KG1 (cell line): ENCODE results near the gene MEIS1.

ENCODE experiments used
- DNase-seq: peaks from one replicate; lab custom pipeline; 2025; lab: John Stamatoyannopoulos, UW

MEIS1 gene

DNA sequence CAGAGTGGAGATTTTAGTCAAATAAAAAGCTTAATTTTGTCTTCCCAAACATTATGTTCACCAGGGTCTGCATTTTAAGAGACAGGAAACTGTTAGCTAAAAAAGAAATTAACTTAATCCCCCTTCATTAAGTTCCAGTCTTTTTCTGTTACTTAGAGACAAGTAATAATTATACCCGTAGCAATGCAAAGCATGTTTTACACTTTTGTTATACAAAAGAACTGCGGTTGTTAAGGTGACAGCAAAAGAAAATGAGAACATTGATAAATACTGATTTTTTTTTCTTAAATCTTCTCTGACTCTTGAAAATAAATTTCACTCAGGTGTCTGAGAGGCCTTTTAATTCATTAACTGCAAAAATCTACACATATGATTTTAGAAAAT lies 101.4 kb downstream of the MEIS1 start:
- DNase-seq = no peak

DNA sequence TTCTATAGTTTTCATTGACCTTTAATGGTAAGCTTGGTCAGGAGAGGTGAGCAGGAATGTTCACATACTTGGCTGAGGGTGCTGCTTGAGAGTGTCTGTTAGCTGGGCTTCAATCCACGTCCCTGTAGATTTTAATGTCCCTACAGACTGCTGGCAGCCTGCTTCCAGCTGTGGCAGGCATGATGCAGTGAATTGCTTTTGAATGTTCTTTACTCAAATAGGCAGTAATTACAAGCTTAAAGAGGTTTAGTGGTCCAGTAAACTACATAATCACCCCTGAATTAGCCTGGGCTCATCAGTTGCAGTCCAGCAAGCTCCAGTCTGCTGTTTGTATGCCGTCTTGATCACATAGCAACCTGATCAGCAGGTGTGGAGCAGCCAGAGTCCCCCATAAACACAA lies 102.1 kb downstream of the MEIS1 start:
- DNase-seq = no peak

DNA sequence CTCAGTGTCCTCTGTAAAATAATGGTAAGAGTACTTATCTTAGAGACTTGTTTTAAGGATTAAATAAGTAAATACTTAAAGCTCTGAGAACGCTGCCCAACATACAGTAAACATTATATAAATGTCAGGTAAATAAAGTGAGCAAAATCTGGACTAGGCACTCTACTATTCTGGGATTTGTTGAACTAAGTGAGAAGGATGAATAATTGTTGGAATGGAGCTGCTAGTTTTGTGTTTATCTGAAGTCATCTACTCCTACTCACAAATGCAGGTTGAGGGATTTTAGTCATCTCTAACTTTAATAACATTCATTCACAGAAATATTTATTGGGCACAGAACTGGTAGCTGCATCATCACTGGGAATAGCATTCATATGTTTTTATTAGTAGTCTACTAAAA lies 103.4 kb downstream of the MEIS1 start:
- no peak for DNase-seq

DNA sequence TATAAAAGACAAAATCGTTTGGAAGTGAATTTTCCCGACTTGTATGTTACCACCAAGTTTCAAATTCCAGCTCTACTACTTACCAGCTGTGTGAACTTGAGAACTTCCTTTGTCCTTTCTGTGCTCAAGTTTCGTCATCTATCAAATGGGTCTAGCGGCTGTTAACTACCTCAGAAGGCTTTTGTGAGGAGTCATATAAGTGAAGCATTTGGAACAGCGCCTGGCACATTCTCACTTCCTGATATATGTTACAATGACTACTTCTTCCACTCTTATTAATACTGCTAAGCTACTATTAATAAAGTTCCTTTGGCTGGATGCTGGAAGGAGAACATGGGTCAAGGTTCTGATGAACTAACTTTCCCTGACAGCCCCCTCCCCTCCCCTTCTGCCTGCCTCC lies 104.5 kb downstream of the MEIS1 start:
- DNase-seq = no peak

DNA sequence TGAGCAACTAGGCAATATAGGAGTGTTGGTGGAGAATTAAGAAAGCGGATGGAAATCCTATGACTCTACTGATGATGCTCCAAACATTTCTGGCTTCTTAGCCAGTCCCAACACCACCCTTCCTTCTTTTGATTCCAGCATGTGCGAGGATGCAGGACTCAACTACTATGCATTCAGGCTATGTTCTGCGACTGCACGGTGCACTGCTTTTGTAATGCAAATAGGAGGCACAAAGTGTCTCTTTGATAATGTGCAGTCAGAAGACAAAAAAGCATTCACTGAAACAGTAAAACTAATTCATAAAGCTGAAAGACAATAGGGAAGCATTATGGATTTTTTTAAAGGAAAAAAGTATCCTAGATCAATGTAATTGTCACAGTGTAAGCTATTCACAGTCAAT lies 106.7 kb downstream of the MEIS1 start:
- no peak for DNase-seq

DNA sequence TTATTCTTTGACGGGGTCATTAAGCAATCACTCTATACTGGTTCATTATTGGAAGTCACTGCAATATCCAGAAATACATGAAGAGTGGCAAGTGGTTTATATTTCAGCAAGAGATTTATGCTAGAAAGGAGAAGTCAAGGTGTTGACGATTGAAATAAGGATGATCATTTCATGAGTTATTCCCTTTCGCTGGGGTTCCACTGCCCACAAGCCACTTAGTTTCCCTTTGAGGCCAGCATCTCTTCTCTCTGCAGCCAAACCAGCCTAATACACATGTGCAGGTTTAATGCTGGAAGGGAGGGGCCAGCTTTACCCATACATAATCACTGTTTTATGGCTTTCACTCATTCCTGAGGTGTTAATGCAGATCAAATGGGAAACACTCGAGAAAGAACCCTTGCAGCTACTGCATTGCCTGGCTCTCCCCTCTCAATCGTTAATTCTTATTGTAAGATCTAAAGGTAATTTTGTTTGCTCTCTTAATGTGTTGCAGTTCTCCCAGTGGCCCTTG lies 108.4 kb downstream of the MEIS1 start:
- DNase-seq = no peak

DNA sequence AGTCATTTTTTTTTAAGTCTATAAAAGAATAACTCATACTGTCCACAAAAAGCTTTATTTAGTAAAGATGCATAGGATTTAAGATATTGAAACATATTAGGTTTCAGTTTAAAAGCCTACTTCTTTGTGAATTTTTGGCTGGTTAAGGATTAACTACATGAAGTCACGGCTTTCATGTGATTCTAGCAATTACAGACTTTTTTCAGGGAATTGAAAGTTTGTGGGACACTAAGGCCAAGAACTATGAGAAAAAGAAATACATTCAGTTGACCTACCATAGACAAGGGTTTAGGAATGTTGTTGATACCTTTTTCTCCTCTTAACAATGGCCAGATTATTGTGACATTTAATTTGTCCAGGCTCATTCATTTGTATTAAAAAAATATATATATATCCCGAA lies 109.3 kb downstream of the MEIS1 start:
- DNase-seq = no peak

DNA sequence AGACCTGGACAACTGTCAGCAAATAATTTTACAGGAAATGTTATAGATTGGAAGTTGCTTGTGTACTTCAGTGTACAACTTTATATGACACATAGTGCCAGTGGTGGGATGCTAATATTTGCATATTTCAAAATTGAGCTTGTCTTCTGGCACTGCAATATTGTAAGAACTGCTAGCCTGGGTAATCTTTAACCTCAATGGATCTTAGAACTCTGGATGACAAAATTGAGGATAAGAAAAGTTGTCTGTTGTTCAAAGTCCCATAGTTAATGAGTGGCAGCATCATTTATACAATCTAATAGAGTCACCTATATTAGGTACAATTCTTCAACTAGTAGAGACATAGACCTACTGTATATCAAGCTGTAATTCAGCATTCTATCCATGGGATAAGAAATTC lies 110.3 kb downstream of the MEIS1 start:
- DNase-seq = no peak

DNA sequence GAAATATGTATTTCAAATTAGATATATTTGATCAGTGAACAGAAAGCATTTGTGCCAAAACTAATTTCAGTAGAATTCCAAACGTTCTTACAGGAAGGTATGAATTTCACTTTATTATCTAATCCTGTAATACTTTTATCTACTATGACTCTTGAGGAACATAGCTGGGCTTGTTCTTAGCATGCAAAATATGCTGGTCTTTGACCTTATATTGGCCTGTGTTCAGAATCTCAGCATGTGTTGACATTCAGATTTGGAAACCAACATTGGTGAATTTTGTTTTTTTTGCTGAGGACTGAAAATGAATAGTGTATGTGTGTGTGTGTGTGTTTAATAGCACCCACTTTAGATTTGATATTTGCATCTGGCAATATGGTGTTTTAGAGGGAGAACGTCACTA lies 112.2 kb downstream of the MEIS1 start:
- no peak for DNase-seq

DNA sequence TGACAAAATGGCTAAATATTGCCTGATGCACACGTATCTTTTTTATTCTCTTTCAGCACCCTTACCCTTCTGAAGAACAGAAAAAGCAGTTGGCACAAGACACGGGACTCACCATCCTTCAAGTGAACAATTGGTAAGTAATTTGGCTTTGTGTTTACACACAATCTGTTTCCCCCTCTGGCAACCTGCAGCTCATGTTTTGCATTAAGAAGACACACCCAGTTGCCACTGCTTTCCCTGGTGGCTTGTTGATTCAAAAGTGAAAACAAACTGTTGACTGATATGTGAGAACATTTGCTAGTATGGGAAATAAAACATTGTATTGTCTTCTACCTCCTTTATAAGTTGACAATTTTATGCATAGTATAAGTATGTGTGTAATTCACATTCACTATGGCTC lies 113.0 kb downstream of the MEIS1 start:
- DNase-seq = no peak

DNA sequence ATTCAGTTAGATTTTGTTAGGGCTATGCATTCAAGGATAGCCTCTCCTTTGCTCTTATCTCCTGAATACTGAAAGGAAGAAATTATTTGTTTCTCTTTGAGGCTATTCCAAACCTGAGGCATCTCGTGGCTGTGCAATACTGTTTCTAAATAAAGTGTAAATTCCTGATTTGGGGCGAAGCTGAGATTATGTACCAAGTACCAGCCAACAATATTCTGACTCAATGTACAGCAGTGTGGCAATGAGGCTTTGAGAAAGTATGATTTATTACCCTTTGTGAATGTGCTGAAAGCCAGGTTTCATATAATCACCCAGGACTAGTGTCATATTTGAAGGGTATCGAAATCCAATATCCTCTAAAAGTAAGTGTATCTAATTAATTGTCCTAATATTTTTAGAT lies 113.5 kb downstream of the MEIS1 start:
- no peak for DNase-seq

DNA sequence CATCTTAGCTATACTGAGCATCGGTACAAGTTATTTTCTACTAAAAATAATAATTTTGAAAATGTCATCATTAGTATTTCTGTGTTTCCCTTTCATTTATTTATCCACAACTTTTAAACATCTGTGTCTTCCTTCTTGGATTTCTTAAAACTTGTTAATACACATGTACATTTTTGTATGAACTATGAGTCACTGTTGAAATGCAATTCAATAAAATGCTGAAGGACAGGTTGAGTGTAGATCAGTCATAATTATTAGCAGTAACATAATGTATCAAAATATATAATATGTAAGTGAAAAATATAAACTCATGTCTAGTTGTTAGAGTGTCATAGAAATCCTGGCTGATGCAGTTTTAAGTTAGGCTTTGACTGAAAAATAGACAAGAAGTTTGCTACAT lies 115.9 kb downstream of the MEIS1 start:
- DNase-seq = no peak

DNA sequence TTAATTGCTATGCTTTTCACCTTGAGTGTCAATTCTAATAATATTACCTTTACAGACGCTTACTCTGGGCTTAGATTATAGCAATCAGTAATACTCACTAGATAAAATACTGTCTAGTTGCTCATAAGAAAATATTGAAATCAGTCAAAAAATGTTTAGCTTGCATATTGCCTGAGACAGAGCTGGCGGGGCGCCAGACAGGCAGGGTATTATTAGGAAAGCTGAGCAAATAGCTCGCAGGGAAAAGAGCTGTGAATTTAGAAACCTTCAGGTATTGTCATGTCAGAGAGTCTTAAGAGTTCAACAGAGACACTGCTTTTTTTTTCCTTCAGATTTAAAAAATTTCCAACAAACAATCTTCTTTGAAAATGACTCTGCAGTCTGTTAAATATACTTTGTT lies 118.4 kb downstream of the MEIS1 start:
- DNase-seq = no peak

DNA sequence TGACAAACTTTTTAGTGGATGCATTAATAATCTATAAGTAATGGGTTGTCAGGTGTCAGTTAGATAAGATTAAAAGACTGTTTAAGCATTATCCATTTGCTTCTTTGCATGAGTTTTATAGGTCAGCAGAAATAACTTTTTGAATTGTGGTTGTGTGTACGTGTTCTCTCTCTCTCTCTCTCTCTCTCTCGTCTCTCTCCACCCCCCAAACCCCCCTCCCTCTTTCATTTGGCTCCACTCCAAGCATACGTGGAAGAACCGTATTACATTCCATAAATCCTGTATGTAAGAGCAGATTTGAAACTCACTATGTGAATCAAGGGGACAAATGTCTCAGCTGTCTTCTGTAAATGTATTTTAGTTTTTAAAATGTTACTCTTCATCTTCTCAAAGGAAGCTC lies 120.2 kb downstream of the MEIS1 start:
- DNase-seq = no peak

DNA sequence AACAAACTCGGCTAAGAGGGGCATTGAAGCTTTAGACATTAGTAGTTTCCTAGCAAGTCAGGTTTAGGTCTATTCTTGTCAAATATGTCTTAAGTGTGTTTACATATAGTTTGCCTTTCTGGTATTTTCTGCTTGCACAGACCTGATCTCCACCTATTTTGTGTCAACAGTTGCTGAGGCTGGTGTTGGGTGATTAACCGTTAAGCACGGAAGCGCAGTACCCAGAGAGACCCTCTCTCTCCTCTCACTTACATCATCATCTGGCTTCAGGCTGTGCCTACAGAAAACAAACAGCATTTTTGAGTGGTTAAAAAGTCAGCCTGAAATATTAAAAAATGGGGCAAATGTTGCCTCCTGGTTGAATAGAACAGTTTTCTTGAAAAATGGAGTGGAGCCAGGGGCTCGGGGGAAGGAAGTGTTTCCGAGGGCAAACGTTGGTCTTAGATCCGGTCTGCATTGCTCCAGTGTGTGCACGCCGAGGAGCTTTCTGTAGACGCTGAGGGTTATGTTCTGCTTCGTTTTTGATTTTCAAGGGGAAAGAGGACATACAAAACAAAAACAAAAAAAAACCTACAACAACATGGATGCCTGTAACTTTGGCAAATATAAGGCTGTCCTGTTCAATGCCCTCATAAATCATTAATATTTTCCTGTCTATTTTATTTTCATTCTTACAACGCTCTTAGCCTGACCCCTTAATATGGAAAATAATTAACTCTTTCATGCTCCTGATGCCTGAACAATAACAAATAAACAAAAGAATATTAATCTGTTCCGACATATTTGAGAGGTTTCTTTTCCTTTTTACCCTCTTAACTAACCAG lies 120.8 kb downstream of the MEIS1 start:
- no peak for DNase-seq

DNA sequence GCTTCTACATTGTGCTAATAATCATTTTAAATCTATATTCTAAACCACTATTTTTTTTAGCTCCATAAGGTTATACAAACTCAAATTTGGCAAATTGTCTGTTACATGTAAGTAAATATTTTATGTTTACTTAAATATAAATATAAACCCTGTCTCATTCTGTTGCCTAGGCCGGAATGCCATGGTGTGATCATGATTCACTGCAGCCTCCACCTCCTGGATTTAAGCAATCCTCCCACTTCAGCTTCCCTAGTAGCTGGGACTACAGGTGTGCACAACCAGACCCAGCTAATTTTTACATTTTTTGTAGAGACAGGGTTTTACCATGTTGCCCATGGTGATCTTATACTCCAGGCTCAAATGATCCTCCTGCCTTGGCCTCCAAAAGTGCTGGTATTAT lies 124.7 kb downstream of the MEIS1 start:
- no peak for DNase-seq

DNA sequence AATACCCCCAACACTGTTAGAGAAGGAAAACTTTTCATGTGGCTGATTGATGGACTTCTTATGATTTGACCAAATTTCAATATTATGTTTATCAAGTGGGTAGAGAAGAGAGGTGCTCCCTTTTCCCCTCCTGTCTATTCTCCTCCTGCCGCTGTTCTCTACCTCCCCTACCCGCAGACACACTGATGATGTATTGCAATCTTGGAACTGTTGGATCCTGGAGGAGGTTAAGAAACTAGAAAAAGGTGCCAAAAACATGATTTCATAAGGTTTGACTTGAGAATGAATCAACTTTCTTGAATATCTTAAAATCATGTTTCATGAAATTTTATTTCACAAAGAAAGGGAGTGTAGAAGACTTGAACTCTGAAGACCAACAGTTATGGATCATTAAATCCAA lies 125.8 kb downstream of the MEIS1 start:
- DNase-seq = no peak

DNA sequence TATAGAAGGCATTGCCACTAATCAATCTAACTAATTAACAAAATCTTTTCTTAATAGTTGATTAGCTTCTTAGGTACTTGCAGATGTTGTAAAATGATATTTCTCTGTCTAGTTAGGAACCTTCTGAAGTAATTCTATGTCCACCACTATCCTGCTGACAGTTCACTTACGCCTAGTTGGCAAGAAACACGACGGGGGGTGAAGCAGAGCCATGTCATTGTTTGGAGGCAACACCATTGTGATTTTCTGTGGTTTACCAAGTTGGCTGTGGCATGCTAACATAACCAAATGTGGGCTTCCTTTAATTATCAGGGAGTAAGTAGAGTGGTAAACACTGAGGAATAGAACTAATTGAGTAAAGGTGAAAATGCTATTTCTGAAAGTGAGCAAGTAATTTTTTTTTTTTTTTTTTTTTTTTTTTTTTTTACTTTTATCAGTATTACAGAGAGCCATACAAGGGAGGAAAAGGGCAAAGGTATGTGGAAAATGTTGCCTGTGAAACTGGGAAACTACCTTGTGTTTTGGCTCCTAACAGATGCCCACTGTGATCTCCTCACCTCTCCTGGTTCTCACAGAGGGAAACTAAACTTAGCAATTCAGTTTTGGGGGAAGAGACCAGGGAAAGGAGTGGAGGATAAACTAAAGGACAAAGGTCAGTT lies 126.8 kb downstream of the MEIS1 start:
- no peak for DNase-seq

DNA sequence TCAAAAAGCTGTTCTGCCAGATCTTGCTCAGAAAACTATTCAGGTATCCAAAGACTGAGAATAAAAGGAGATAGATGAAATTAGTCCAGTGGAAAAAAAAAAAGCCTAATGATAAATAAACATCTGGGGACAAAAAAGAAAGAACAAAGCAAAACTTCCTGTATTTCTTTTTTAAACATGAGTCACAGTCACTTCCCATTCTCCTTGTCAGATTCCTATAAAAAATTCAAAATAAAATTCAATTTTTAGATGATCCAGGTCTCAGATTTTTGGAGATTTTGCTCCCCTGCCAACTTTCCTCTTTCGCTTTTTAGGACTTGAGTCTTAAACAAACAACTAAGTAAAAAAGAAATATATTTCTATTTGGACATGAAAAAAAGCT lies 127.4 kb downstream of the MEIS1 start:
- DNase-seq = no peak

DNA sequence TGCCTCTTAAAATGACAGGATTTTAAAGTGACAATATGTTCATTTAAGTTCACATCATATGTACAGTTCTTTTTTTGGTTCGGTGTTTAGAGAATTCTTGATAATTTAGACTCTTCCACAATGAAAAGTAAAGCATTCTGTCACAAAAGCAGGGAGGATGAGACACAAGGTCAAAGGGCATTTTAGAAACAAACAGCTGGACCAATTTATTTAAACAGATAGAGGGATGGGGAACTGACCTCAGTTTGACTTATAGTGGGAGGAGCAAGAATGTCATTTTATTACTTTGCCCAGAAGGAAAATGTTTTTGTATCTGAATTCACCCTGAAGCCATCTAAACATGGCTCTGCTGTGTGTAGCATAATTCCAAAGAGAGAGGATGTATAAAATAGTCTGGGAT lies 128.5 kb downstream of the MEIS1 start:
- no peak for DNase-seq

DNA sequence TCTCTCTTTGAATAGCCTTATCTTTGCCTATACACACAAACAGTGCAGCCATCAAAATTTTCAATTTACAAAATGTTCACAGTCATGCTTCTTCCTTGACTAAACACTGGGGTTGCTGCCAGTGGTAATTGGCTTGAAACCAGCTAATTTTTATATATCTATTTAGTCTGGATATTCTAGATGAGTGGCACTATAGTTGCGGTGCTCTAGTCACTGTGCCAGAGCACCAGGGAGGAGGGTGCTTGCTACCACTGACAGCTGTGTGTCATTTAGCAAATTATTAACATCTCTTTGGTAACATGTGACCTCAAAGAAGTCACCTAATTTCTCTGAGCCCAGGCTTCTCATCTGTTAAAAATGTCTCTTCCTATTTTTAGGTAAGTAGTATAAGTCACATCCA lies 130.4 kb downstream of the MEIS1 start:
- DNase-seq = no peak

DNA sequence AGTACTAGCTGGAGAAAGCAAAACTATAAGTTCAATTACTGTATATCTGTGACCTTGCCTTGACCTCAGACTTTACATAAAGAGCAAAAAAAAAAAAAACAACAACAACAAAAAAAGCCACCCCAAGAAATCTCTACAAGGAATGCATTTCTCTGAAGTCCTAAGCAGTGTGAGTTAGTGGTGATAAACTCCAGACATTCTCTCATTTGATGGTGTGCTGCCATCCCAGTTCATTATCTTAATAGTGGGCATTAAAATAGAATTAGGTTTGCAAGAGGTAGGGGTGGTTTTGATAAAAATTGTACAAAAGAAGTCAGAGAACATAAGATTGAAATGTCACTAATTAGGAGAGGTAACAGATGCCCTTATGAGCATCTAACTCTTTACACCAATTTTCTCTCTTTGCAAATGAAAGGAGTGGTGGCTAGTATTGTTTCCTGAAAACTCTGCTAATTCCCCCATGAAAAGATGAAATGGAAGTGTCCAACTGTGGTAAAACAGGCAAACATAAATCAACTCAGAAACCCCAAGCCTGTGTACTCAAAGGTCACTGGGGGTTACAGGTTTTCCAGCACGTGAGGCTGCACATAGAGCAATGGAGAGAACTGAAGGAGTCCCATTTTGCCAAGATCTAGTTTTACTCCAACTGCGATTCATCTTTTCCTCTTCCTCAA lies 131.9 kb downstream of the MEIS1 start:
- DNase-seq = no peak

DNA sequence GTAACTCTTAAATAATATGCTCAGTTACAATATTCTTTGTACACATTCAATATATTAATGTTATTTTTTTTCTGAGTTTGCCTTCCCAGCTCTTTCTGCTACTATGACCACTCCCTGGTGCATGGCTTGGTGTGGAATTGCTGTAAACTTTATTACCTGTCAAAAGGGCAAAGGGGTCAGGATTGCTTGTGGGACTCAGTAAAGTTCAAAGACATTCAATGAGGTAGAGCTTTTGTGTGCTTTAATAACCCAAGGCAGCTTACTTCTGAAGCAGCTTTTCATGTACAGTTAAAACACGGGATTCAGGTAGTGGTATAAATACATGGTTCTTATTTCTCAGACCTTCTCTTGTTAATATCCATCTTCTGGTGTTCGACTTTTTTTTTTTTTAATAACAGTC lies 132.8 kb downstream of the MEIS1 start:
- DNase-seq = no peak
